Raji (cell line): ENCODE results near the gene PTPRN2.

ENCODE experiments used
- POLR2A ChIP-seq: IDR thresholded peaks from 2 replicates; pipeline ENCODE4 v1.6.1; 2011; ENCODE audit warnings: low read depth, low read length, control low read depth; ENCODE audit not compliant: insufficient read depth

PTPRN2 gene

GRCh38 chr7:157844611-157845010, 743.0 kb downstream of the PTPRN2 start:
- no peak for TF ChIP-seq POLR2A

- no peak for TF ChIP-seq POLR2A
Measured at GRCh38 chr7:157844141-157844540, 743.5 kb downstream of the PTPRN2 start.

GRCh38 chr7:157843336-157844140, 744.1 kb downstream of the PTPRN2 start:
- TF ChIP-seq POLR2A = no peak

GRCh38 chr7:157841773-157842370, 745.8 kb downstream of the PTPRN2 start:
- no peak for TF ChIP-seq POLR2A

GRCh38 chr7:157840914-157841772, 746.5 kb downstream of the PTPRN2 start:
- TF ChIP-seq POLR2A = no peak

- no peak for TF ChIP-seq POLR2A
Measured at GRCh38 chr7:157840174-157840913, 747.3 kb downstream of the PTPRN2 start.

GRCh38 chr7:157839672-157840167, 747.9 kb downstream of the PTPRN2 start:
- TF ChIP-seq POLR2A = no peak

GRCh38 chr7:157839226-157839625, 748.4 kb downstream of the PTPRN2 start:
- TF ChIP-seq POLR2A = no peak

- no peak for TF ChIP-seq POLR2A
Measured at GRCh38 chr7:157837561-157837960, 750.1 kb downstream of the PTPRN2 start.

- no peak for TF ChIP-seq POLR2A
Measured at GRCh38 chr7:157837047-157837446, 750.6 kb downstream of the PTPRN2 start.

GRCh38 chr7:157834501-157835163, 753.0 kb downstream of the PTPRN2 start:
- TF ChIP-seq POLR2A = no peak

GRCh38 chr7:157832866-157833607, 754.6 kb downstream of the PTPRN2 start:
- TF ChIP-seq POLR2A = no peak

GRCh38 chr7:157832421-157832820, 755.2 kb downstream of the PTPRN2 start:
- TF ChIP-seq POLR2A = no peak

GRCh38 chr7:157832006-157832405, 755.6 kb downstream of the PTPRN2 start:
- no peak for TF ChIP-seq POLR2A
